GM20000 (cell line): ENCODE data around the gene SULF2.

Source experiments
- DNase-seq: peaks from one replicate; pipeline ENCODE4 v3.0.0; 2012; ENCODE audit warnings: low spot score
- CTCF ChIP-seq: IDR thresholded peaks from 2 replicates; pipeline ENCODE4 v1.5.1; 2012; ENCODE audit warnings: mild to moderate bottlenecking, control low read depth; ENCODE audit errors: extremely low read depth, missing control alignments

The SULF2 gene

GRCh38 chr20:47667086-47667485, 118.2 kb downstream of the SULF2 start:
- no peak for DNase-seq
- no peak for TF ChIP-seq CTCF

GRCh38 chr20:47666304-47666703, 119.0 kb downstream of the SULF2 start:
- DNase-seq = no peak

GRCh38 chr20:47665221-47665991, 119.9 kb downstream of the SULF2 start:
- no peak for TF ChIP-seq CTCF
- no peak for DNase-seq

More at GRCh38 chr20:47666304-47666703, 119.0 kb downstream of the SULF2 start:
- TF ChIP-seq CTCF = no peak

- DNase-seq = no peak
- no peak for TF ChIP-seq CTCF
These were observed 120.5 kb downstream of the SULF2 start for GRCh38 chr20:47664744-47665143.

GRCh38 chr20:47664068-47664437, 121.2 kb downstream of the SULF2 start:
- DNase-seq = no peak
- TF ChIP-seq CTCF = no peak

- peak; percentile 84 for DNase-seq
- TF ChIP-seq CTCF = peak; percentile 96
These were observed 121.8 kb downstream of the SULF2 start for GRCh38 chr20:47663354-47664067.
